Esophagus muscularis mucosa (tissue), 4 donors: ENCODE measurements around the gene ATXN2.

Experiments used
- EP300 ChIP-seq: sonication (generic); formaldehyde crosslinking; IDR thresholded peaks from one replicate; pipeline ENCODE4 v1.6.1; 2017; ENCODE audit warnings: antibody characterized with exemption
- POLR2A ChIP-seq: fragments of 450-650 bp; IDR thresholded peaks from one replicate; pipeline ENCODE4 v1.6.1; 2017; ENCODE audit warnings: antibody characterized with exemption, moderate library complexity, mild to moderate bottlenecking, low read depth
- TF ChIP-seq, protein P1 (sequence below), 3 experiments: fragments of 200-600 bp in 2 of 3; fragments of 450-650 bp in 1 of 3; sonication (generic) in 2 of 3; IDR thresholded peaks; one replicate each; pipeline ENCODE4 v1.5.1; 2017 to 2019; ENCODE audit warnings: antibody characterized with exemption in 3 of 3, mild to moderate bottlenecking in 2 of 3, moderate library complexity in 1 of 3

DNA sequence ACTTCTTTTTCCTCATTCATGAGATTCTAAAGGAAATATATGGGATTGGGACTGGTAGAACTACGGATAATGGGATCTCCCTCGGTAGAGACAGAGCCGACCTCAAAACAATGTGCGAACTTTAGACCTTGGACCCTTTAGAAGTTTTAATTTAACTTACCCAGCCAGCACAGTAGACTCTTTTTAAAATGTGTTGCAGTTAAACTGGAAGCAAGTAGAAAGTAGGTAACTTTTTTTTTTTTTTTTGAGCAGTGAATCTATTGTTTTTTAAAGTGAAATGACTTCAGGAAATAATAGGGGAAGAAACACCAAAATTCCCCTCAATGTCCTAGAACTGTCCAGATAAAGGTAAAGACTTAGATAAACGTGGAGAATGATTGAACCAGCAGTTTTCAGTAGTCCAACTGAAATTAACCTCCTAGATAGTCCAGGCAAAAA is 1.1 kb upstream of the ATXN2 start:
- TF ChIP-seq, protein P1, sequence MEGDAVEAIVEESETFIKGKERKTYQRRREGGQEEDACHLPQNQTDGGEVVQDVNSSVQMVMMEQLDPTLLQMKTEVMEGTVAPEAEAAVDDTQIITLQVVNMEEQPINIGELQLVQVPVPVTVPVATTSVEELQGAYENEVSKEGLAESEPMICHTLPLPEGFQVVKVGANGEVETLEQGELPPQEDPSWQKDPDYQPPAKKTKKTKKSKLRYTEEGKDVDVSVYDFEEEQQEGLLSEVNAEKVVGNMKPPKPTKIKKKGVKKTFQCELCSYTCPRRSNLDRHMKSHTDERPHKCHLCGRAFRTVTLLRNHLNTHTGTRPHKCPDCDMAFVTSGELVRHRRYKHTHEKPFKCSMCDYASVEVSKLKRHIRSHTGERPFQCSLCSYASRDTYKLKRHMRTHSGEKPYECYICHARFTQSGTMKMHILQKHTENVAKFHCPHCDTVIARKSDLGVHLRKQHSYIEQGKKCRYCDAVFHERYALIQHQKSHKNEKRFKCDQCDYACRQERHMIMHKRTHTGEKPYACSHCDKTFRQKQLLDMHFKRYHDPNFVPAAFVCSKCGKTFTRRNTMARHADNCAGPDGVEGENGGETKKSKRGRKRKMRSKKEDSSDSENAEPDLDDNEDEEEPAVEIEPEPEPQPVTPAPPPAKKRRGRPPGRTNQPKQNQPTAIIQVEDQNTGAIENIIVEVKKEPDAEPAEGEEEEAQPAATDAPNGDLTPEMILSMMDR (IDR thresholded peaks at IDR 0.05), result no peak
- no peak for TF ChIP-seq EP300
- TF ChIP-seq POLR2A, result no peak
